Dermis microvascular lymphatic vessel endothelial cell (primary cell): ENCODE measurements around the gene PRR33. TPM values are rescaled to one million over a fixed set of nuclear protein-coding genes. Genes with fewer than 3 reads are reported as not detected.

ENCODE experiments used
- DNase-seq, 2 donors: peaks; one replicate each; pipeline versions ENCODE4 v3.0.0 to v3.0.0-alpha.2; 2010; ENCODE audit warnings: low read depth in 2 of 2
- total RNA-seq: library from RNA; depleted of rRNA; stranded (reverse); fragments of >200 nt; gene quantifications from 2 replicates; pipeline ENCODE4 v1.2.1, GENCODE V29; 2014

Gene PRR33
- total RNA-seq, 1 donor from 2014 or later = not detected

GRCh38 chr11:1838426-1839144 is 53.1 kb downstream of the PRR33 start, which contains the start of gene TNNI2:
Gene TNNI2 (plus strand): TSS chr11:1838981. CDS start chr11:1839697, 716 bp downstream.
- no peak for DNase-seq

Other genes starting within 250 kb of the PRR33 start
- gene KRTAP5-6, start 194.7 kb downstream of the PRR33 start, total RNA-seq = 0.13 and 0.25 TPM in 2 replicates
- 0.39 and 1.3 TPM in 2 replicates for gene IFITM10, start 141.3 kb downstream of the PRR33 start, total RNA-seq
- 105 and 909 TPM in 2 replicates for gene CTSD, start 128.0 kb downstream of the PRR33 start, total RNA-seq
- gene SYT8, start 56.9 kb downstream of the PRR33 start, total RNA-seq = under 0.01 and 0.13 TPM in 2 replicates
- gene TNNI2, start 52.9 kb downstream of the PRR33 start, total RNA-seq = not detected in 2 replicates
- under 0.01 TPM in 2 replicates for gene LSP1, start 38.8 kb downstream of the PRR33 start, total RNA-seq
- not detected in 2 replicates for gene TNNT3, start 27.8 kb upstream of the PRR33 start, total RNA-seq
- gene MRPL23, start 55.4 kb upstream of the PRR33 start, total RNA-seq = 48.3 and 94.5 TPM in 2 replicates
- gene H19, start 105.9 kb upstream of the PRR33 start, total RNA-seq = 5.5 and 162 TPM in 2 replicates
- 1.9 and 22.0 TPM in 2 replicates for gene IGF2, start 247.5 kb upstream of the PRR33 start, total RNA-seq